MG63 (cell line): ENCODE data around the gene SERPINB5. TPM values are rescaled to one million over a fixed set of nuclear protein-coding genes. Genes with fewer than 3 reads are reported as not detected.

Source experiments
- DNase-seq: peaks from one replicate; pipeline ENCODE4 v3.0.0-alpha.2; 2020
- H3K27me3 ChIP-seq: fragments of 250-450 bp; sonication (Bioruptor Pico); 2 replicates; pipeline ENCODE4 v1.5.1; 2020; ENCODE audit warnings: mild to moderate bottlenecking, moderate library complexity
- H3K36me3 ChIP-seq: fragments of 250-450 bp; sonication (Bioruptor Pico); 2 replicates; pipeline ENCODE4 v1.5.1; 2020; ENCODE audit warnings: mild to moderate bottlenecking, moderate library complexity
- H3K4me3 ChIP-seq: fragments of 250-450 bp; sonication (Bioruptor Pico); 2 replicates; pipeline ENCODE4 v1.5.1; 2020; ENCODE audit warnings: mild to moderate bottlenecking, moderate library complexity
- H3K9me3 ChIP-seq: fragments of 250-450 bp; sonication (Bioruptor Pico); 2 replicates; pipeline ENCODE4 v1.5.1; 2020; ENCODE audit warnings: mild to moderate bottlenecking, moderate library complexity
- total RNA-seq: library from RNA; depleted of rRNA; stranded (reverse); fragments of >200 nt; shearing (Covaris generic); gene quantifications from 2 replicates; pipeline ENCODE4 v1.2.3, GENCODE V29; 2014; ENCODE audit warnings: low replicate concordance

The SERPINB5 gene
- total RNA-seq, 1 experiment from 2014 or later: 43.9 TPM

DNA sequence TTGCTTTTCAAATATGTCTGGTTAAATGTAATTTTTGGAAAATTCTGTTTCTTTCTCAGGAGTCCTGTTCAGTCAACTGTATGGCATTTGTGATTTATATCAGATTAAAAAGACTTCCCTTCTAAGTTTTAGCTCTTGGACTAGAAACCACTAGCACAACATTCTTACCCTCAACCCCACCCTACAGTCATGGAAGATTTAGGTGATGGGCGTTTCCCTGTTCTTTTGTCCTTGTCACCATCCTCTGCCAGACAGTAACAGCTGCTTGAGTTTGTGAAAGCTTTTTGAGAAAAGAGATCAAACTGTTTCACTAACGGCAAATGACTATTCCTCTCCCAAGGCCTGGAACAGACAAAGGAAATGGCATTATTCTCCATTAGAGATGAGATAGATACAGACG, 31.8 kb downstream of the SERPINB5 start:
- Histone ChIP-seq H3K4me3 (no peak overlapping the region), H3K36me3 (no peaks in the 10 kb centered on the region), H3K9me3 (no peaks in the 10 kb centered on the region), H3K27me3 (no peaks in the 10 kb centered on the region)
- no peak for DNase-seq

DNA sequence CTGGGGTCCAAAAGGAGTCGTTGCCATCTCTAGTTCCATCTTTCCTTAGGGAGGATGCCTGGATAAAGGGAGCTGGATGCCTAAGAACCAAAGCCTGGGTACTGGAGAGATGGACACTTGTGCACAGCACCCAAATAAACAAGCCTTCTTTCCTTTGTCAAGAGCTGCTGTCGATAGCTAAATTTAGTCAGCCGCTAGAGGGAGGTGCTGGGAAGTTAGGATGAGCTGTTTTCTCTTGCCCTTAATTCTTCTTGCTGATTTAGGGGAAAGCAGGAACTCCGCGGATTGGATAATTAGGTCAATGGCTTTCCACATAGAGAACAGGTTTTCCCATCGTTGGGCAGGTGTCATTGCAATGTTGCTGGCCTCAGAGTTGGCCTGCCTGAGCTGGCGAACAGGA, 34.5 kb downstream of the SERPINB5 start:
- no peaks in the 10 kb centered on the region for H3K36me3 ChIP-seq
- no peak overlapping the region for H3K4me3 ChIP-seq
- H3K27me3 ChIP-seq: no peaks in the 10 kb centered on the region
- H3K9me3 ChIP-seq: no peaks in the 10 kb centered on the region
- DNase-seq: peak; percentile 23

DNA sequence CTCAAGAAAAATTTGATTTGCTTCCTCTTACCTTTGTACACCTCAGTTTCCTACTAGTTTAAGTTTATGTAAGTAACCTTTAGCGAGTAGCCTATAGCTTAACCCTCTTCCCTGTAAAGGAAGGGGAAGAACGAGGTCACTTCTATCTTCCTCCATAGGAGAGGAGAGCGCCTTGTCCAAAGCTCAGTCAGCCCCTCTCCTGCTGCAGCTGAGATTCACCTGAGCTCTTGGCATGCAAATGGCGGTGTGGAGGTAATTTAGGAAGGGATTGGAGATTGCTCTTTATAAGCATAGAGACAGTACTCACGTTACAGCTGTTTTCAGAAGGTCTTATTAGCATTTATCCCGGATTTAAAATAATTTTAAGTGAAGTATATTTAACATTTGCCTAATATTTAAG, 37.6 kb downstream of the SERPINB5 start:
- no peaks in the 10 kb centered on the region for H3K36me3 ChIP-seq
- no peak for DNase-seq
- no peaks in the 10 kb centered on the region for H3K27me3 ChIP-seq
- H3K4me3 ChIP-seq: no peak overlapping the region
- no peaks in the 10 kb centered on the region for H3K9me3 ChIP-seq

DNA sequence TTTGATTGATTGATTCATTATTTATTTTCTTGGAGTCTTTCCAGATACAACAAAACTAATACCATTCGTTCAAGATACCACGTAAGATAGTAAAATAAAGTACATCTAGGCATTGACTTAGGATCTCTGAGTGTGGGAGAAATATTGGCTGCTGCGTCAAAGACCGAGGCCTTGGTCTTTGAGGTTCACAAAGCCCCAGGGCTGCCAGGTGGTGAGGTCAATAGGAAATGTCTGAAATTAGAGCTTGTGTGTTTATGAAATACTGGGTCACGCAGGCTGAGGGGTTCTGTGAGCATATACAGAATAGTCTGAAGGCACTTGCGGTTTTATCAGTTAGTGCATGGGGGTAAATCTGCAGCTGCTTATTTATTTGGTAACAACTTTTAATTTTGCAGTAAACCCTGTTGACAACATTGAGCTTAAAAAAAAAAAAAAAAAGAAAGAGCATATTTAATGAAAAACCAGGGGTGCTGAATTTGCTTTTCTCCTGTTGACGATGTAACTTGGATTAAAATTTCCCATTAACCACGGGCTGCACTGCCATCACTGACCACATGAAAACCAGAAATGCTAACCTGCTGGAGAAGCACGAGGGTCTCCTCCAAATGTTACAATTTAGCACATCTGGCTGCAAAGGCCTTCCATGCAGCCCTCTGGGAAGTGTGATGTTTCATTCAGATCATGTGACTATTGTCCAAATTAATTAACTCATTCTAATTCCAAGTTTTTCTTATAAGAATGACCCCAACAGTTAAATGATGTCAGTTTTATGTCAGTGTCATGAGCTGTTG, 38.3 kb downstream of the SERPINB5 start:
- Histone ChIP-seq H3K4me3 (no peak overlapping the region), H3K9me3 (no peaks in the 10 kb centered on the region), H3K27me3 (no peaks in the 10 kb centered on the region), H3K36me3 (no peaks in the 10 kb centered on the region)
- DNase-seq: no peak

DNA sequence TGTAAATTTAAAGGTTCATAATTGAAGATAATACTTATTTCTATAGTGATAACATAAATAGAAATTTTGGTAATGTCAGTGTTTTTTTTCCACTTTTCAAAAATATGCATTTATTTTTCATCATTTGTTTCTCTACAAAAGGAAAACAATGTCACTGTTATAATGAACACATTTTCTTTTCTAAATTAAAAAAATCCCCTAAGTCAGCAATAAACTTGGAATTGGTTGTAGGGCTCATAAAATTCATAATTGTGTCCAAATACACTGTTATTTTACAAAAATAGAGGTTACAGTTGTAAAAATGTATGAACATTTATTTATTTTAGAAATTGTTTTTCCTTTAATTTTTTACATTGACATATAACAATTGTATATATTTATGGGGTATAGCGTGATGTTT, 39.0 kb downstream of the SERPINB5 start:
- Histone ChIP-seq H3K4me3 (no peak overlapping the region), H3K9me3 (no peaks in the 10 kb centered on the region), H3K36me3 (no peaks in the 10 kb centered on the region), H3K27me3 (no peaks in the 10 kb centered on the region)
- DNase-seq: no peak

DNA sequence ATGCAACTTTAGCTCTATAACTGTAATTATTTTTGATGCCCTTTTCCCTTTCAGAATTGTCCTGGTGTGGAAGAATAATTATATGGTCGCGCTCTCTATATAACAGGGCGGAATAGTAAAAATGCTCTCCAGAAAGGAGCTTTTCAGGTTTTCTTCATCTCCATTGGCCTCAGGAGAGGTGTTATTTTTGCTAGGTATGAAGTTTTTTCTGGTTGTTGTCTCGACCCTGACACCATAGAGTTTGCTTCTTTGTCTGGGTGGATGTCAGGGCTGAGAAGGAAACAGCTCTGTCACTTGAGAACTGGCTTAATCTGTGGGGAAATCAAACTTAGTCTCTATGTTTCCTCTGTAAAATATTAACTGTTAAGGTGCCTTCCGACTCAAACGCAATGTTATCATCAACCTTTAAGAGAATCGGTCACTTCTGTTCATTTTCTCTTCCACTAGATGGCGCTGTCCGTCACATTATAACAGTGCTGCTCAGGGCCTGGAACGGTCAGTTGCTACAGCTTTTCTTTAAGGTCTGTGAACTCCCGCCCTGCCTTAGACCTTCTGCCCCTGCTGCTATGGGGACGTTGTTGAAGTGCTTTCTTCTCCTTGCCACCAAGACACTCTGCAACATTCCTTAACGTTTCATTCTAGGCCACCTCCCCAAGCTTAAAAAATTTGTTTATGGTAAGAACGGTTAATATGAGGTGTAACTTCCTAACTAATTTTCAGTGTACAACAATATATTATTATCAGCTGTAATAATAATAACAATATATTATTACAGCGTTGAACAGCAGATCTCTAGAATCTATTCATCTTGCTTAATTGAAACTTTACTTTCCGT, 41.6 kb downstream of the SERPINB5 start:
- H3K27me3 ChIP-seq: no peaks in the 10 kb centered on the region
- H3K4me3 ChIP-seq: no peak overlapping the region
- DNase-seq: peak; percentile 19
- H3K36me3 ChIP-seq: no peaks in the 10 kb centered on the region
- no peaks in the 10 kb centered on the region for H3K9me3 ChIP-seq

DNA sequence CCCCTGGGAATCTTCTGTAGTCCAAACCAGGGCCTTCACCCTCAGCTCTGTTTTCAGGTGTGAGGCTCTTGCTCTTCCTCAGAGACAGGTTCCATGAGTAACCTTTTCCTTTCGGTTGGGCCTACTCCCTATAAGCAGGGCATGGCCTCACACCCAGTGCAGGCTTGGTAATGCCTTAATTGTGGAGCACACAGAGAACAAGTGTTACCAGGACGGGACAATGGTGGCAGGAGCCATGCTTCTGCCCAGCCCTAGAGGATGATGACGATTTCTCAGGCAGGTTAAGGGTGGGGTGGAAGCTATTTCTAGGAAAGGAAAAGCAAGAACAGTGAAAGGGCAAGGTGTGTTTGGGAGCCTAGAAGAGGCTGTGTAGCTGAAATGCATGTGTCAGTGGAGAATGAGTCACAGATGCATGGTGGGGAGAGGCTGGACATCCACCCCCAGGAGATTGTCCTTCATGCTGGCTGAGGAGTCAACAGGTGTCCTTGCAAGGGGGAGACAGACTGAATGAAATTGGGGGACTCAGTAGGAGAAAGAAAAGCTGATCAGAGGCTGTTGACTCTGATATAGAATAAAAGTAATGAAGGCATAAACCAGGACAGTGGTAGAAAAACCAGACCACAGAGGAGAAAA, 43.4 kb downstream of the SERPINB5 start:
- Histone ChIP-seq H3K4me3 (no peak overlapping the region), H3K9me3 (no peaks in the 10 kb centered on the region), H3K27me3 (no peaks in the 10 kb centered on the region), H3K36me3 (no peaks in the 10 kb centered on the region)
- DNase-seq: no peak

DNA sequence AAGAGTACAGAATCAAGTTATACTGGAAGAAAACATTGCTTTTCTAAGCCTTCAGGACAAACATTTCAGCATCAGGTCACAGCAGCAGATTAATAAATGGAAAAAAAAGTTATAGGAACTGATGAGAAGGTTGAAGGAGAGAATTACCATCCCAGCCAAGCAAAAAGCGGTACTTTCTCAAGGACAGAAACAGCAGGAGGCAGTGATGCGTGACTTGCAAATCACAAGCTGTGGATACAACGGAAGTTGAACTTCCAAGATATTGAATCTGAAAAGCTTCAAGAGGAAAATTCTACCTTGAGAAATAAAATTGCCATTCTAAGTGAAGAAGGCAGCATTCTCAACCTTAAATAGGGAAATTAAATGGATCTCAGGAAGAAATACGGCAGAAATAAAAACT, 46.9 kb downstream of the SERPINB5 start:
- Histone ChIP-seq H3K4me3 (no peak overlapping the region), H3K27me3 (no peaks in the 10 kb centered on the region), H3K36me3 (no peaks in the 10 kb centered on the region), H3K9me3 (no peaks in the 10 kb centered on the region)
- no peak for DNase-seq

DNA sequence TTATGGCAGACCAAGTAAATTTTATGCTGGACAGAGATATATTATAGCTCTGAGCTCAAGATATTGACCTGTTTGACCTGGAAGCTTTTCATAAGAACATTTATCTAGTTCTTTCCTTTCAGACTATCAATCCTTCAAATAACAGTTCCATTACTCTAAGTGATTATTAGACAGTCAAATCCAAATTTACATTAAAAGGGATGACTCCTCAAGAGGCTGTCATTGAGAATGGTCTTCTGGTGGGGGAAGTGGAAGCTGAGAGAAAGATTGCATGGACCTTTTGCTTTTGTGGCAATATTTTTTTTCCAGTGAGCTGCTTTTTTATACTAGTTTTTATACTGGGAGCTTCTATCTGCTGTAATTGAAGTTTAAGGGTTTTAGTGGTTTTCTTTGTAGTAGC, 50.5 kb downstream of the SERPINB5 start:
- Histone ChIP-seq H3K27me3 (no peaks in the 10 kb centered on the region), H3K36me3 (no peaks in the 10 kb centered on the region), H3K9me3 (no peaks in the 10 kb centered on the region), H3K4me3 (no peak overlapping the region)
- no peak for DNase-seq

DNA sequence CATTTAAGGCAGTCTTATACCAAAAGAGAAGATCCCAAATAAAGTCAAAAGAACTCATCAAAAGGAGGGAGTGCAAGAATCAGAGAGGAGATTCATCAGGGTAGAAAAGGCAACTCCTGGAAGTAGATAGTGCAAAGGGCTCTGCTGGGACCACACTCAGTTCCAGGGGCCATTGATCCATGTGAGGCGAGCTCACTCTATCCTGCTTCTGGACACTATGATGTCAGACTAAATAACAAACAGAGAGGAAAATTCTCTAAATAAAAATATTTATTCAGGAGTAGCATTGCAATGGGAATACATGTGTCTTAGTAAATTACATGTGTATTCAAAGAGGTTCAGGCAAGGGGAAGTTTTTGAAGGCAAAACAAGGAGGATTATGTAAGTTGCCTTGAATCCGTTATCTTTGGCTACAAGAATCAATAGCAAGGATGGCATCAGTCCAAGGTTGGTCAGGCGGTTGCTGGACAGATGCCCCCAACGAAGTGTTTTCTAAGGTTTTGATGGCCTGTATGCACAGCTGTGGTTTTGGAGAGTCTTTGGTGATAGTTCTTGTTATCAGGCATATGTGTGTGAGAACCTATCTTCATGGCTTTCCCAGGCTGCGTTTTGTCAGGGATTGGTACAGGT, 52.2 kb downstream of the SERPINB5 start:
- H3K36me3 ChIP-seq: no peaks in the 10 kb centered on the region
- H3K4me3 ChIP-seq: no peak overlapping the region
- DNase-seq: no peak
- H3K9me3 ChIP-seq: no peaks in the 10 kb centered on the region
- no peaks in the 10 kb centered on the region for H3K27me3 ChIP-seq

DNA sequence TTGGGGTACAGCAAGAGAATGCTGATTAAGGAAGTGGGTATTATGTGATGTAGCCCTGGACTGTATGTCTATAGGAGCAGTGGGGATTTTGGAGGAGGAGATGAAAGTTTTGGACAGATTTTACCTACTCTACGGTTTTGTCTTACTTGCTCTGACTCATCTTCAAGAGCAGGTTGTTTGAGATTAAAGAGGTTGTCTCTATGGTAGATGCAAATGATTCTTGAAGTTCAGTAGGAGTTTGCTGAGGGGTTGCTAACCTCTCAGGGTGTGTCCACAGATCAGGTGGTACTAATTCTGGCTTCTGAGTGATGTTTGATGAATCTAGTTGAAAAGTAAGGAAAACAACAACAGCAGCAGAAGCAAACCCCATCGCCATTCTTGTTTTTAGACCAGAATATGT, 55.7 kb downstream of the SERPINB5 start:
- Histone ChIP-seq H3K9me3 (no peaks in the 10 kb centered on the region), H3K4me3 (no peak overlapping the region), H3K36me3 (no peaks in the 10 kb centered on the region), H3K27me3 (no peaks in the 10 kb centered on the region)
- DNase-seq: no peak

DNA sequence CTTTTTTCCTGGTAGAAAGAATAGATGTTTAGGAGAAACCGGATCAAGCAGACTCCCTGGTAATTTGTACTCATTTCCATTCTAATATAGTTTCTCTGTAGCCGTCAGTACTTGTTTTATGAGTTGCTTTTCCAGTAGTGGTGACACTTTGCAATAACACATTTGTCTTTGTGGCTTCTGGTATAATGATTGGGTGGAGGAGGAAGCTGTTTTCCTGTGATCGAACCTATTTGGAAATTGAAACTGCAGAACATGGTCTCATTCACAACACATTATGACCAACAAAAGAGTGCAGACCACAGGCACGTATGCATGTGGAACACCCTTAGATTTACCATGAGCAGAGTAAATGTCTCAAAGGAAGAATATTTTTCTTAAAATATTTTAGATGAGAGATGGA, 57.9 kb downstream of the SERPINB5 start:
- no peak for DNase-seq
- no peaks in the 10 kb centered on the region for H3K27me3 ChIP-seq
- H3K9me3 ChIP-seq: no peaks in the 10 kb centered on the region
- H3K36me3 ChIP-seq: no peaks in the 10 kb centered on the region
- no peak overlapping the region for H3K4me3 ChIP-seq

DNA sequence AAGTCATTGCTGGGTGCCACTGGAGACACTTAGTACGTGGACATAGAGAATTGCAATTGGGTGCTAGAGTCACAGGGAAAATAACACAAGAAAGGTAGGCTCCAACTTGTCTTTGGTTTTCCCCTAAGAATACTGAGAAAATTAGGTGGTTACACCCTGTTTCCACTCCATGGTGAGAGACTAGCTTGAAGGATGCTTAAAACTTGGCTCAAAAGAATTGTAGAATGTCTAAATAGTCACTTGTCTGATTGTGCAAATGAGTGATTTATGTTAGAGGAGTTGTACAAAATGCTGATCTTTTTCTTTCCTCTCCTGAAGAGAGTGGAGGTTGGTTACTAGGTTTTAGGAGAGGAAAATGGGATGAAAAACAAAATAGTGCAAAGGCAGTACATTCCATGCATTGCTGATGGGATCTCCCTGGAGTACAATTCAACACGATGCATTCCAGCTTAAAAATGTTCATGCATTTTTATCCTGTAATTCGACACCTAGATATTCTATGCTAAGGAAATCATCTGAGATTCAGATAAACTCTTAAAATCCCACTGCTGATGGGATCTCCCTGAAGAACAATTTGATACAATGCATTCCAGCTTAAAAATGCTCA, 63.2 kb downstream of the SERPINB5 start:
- Histone ChIP-seq H3K9me3 (no peaks in the 10 kb centered on the region), H3K4me3 (no peak overlapping the region), H3K36me3 (no peaks in the 10 kb centered on the region), H3K27me3 (no peaks in the 10 kb centered on the region)
- no peak for DNase-seq

DNA sequence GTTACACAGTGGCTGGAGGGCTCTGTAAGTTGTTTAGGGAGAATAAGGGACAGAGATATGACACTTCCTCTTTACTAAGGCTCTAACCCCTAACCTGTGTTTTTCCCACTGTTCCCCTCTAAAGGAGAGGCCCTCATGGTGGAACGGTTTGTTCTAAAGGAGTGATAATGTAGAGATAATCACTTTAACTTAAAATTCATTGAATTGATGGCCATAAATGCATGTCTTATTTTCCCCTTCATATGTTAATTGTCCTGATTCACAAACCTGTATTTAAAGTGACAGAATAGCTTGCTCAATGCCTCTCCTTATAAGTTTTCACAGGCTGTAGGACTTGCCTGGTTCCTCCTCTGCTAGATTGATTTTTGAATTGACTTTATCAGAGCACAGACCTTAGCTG, 65.3 kb downstream of the SERPINB5 start, which contains the start of gene SERPINB12:
Gene SERPINB12 (plus strand): TSS at position 301 of the 400 bp plus-strand sequence. CDS start 13,791 bp downstream, outside the sequence.
- no peaks in the 10 kb centered on the region for H3K36me3 ChIP-seq
- H3K27me3 ChIP-seq: no peaks in the 10 kb centered on the region
- H3K4me3 ChIP-seq: no peak within 1 kb of the TSS
- no peaks in the 10 kb centered on the region for H3K9me3 ChIP-seq
- DNase-seq: no peak

DNA sequence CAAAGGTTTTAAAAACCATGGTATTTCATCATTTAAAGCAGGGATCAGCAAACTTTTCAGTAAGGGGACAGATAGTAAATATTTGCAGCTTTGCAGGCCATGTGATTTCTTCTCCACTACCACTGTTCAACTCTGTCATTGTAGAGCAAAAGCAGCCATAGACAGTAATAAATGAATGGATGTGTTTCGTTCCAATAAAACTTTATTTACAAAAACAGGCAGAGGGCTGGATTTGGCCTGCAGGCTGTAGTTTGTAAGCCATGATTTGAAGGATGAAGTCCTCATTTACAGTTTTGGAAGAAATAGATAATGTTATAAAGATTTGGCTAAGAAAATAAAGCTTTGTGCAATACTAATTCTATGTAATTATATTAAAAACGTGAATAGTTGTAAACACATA, 67.3 kb downstream of the SERPINB5 start:
- no peaks in the 10 kb centered on the region for H3K9me3 ChIP-seq
- no peak overlapping the region for H3K4me3 ChIP-seq
- no peaks in the 10 kb centered on the region for H3K27me3 ChIP-seq
- DNase-seq: no peak
- H3K36me3 ChIP-seq: no peaks in the 10 kb centered on the region

DNA sequence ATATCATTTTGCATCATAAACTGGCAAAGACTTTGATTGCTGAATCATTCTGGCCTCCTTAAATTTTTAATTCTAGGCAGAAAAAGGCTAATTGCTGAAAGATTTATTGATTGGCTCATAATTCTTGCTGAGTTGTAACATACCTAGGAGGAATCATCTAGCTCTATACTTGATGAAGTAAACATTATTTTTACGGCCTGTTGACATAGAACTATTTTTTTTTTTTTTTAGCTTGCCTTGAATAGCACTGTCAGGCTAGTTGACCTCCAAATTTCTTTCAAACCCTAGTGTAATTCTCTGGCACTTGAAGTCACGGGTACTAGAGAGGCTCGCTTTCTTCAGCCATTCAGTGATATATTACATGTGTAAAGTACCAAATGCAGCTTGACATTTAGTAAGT, 68.2 kb downstream of the SERPINB5 start:
- DNase-seq: no peak
- H3K27me3 ChIP-seq: no peaks in the 10 kb centered on the region

DNA sequence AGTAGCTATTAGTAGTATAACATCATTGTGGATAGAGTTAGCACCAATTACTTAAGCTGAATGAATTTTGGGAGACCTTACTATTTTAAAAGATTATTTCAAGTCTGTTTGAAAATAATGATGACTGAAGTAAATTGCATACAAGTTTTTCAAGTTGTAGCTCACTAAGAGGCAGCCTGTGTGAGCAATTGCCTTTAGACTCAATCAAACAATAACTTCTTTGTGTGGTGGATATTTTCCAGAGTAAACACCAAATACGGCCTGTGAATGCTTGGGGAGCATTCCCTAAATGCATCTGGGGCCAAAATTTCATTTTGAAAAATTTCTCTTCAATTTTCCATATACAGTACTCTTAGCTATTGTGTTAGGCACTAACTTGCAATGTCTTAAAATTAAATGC, 73.3 kb downstream of the SERPINB5 start:
- Histone ChIP-seq H3K27me3 (no peaks in the 10 kb centered on the region), H3K36me3 (no peaks in the 10 kb centered on the region), H3K4me3 (no peak overlapping the region), H3K9me3 (no peaks in the 10 kb centered on the region)
- DNase-seq: no peak

More for the DNA sequence above, 68.2 kb downstream of the SERPINB5 start:
- H3K4me3 ChIP-seq: no peak overlapping the region
- no peaks in the 10 kb centered on the region for H3K9me3 ChIP-seq
- no peaks in the 10 kb centered on the region for H3K36me3 ChIP-seq
